Tibial nerve (tissue), 3 donors: Measurements from ENCODE around the gene CHST4.

Source experiments
- POLR2A ChIP-seq, 2 donors: fragments of 450-650 bp; IDR thresholded peaks; one replicate each; pipeline ENCODE4 v1.6.1; 2017; ENCODE audit warnings: antibody characterized with exemption in 2 of 2, mild to moderate bottlenecking in 2 of 2, moderate library complexity in 2 of 2
- TF ChIP-seq, protein P1 (sequence below), 5 experiments: fragments of 200-600 bp in 3 of 5; fragments of 450-650 bp in 2 of 5; sonication (generic) in 3 of 5; IDR thresholded peaks; one replicate each; pipeline ENCODE4 v1.5.1; 2016 to 2019; ENCODE audit warnings: antibody characterized with exemption in 5 of 5, mild to moderate bottlenecking in 3 of 5, moderate library complexity in 2 of 5

DNA sequence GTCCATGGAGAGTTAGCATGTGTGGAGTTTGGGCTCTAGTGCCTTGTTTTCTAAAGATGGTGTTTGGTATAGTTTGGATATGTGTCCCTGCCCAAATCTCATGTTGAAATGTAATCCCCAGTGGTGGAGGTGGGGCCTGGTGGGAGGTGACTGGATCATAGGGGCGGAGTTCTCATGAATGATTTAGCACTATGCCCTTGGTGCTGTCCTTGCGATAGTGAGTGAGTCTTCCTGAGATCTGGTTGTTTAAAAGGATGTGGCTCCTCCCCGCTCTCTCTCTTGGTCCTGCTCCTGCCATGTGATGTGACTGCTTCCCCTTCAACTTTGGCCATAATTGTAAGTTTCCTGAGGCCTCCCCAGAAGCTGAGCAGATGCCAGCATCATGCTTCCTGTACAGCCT, 28.2 kb upstream of the CHST4 start:
- TF ChIP-seq, protein P1, sequence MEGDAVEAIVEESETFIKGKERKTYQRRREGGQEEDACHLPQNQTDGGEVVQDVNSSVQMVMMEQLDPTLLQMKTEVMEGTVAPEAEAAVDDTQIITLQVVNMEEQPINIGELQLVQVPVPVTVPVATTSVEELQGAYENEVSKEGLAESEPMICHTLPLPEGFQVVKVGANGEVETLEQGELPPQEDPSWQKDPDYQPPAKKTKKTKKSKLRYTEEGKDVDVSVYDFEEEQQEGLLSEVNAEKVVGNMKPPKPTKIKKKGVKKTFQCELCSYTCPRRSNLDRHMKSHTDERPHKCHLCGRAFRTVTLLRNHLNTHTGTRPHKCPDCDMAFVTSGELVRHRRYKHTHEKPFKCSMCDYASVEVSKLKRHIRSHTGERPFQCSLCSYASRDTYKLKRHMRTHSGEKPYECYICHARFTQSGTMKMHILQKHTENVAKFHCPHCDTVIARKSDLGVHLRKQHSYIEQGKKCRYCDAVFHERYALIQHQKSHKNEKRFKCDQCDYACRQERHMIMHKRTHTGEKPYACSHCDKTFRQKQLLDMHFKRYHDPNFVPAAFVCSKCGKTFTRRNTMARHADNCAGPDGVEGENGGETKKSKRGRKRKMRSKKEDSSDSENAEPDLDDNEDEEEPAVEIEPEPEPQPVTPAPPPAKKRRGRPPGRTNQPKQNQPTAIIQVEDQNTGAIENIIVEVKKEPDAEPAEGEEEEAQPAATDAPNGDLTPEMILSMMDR (IDR thresholded peaks at IDR 0.05): no peak
- no peak for TF ChIP-seq POLR2A (IDR thresholded peaks at IDR 0.05)
